Keratinocyte (primary cell): ENCODE results near the gene OR5M8. TPM values are rescaled to one million over a fixed set of nuclear protein-coding genes. Genes with fewer than 3 reads are reported as not detected.

ENCODE experiments used
- DNase-seq: peaks from one replicate; pipeline ENCODE4 v3.0.0-alpha.2; 2011; ENCODE audit warnings: low read depth, missing footprints, low spot score
- FAIRE-seq: peaks from 2 replicates; lab custom pipeline; 2011; peaks lifted over from hg19 to GRCh38; lab: Jason Lieb, UNC
- H2AFZ ChIP-seq: 2 replicates; pipeline ENCODE4 v1.6.0; 2012; ENCODE audit warnings: low read length, control low read depth, inconsistent platforms; ENCODE audit not compliant: control insufficient read depth
- H3K27ac ChIP-seq: 2 replicates; pipeline ENCODE4 v1.5.1; 2011; ENCODE audit warnings: low read length; ENCODE audit not compliant: control insufficient read depth, insufficient read depth
- H3K27me3 ChIP-seq: 3 replicates; pipeline ENCODE4 v1.6.0; 2011; ENCODE audit warnings: low read length; ENCODE audit not compliant: control insufficient read depth, insufficient read depth; ENCODE audit errors: extremely low read depth
- H3K36me3 ChIP-seq, 2 experiments: 2 replicates in 1 of 2; 3 replicates in 1 of 2; pipeline ENCODE4 v1.5.1; 2011; ENCODE audit warnings: low read length in 2 of 2, mild to moderate bottlenecking in 1 of 2; ENCODE audit not compliant: control insufficient read depth in 2 of 2, insufficient read depth in 2 of 2; ENCODE audit errors: extremely low read depth in 1 of 2
- H3K4me1 ChIP-seq: 3 replicates; pipeline ENCODE4 v1.5.1; 2011; ENCODE audit warnings: low read length; ENCODE audit not compliant: control insufficient read depth, insufficient read depth; ENCODE audit errors: extremely low read depth
- H3K4me2 ChIP-seq: 3 replicates; pipeline ENCODE4 v1.6.0; 2011; ENCODE audit warnings: low read depth, low read length; ENCODE audit not compliant: control insufficient read depth, insufficient read depth; ENCODE audit errors: extremely low read depth
- H3K4me3 ChIP-seq, 3 experiments: fragments of 200-600 bp in 1 of 3; sonication (generic) in 1 of 3; 2 replicates in 2 of 3; 3 replicates in 1 of 3; pipeline ENCODE4 v1.5.1; 2011 to 2016; ENCODE audit warnings: low read length in 3 of 3, mild to moderate bottlenecking in 3 of 3, control low read depth in 2 of 3, inconsistent platforms in 1 of 3, low read depth in 1 of 3, mixed read lengths in 1 of 3, mixed run types in 1 of 3, moderate library complexity in 1 of 3; ENCODE audit not compliant: control insufficient read depth in 2 of 3, insufficient read depth in 2 of 3; ENCODE audit errors: extremely low read depth in 1 of 3
- H3K79me2 ChIP-seq: 2 replicates; pipeline ENCODE4 v1.6.0; 2012; ENCODE audit warnings: low read length; ENCODE audit not compliant: control insufficient read depth, insufficient read depth
- H3K9ac ChIP-seq: 3 replicates; pipeline ENCODE4 v1.6.0; 2011; ENCODE audit warnings: low read length; ENCODE audit not compliant: control insufficient read depth, insufficient read depth; ENCODE audit errors: extremely low read depth
- H3K9me1 ChIP-seq: 3 replicates; pipeline ENCODE4 v1.6.0; 2011; ENCODE audit warnings: low read length; ENCODE audit not compliant: control insufficient read depth, insufficient read depth; ENCODE audit errors: extremely low read depth
- H3K9me3 ChIP-seq: 2 replicates; pipeline ENCODE4 v1.5.1; 2012; ENCODE audit warnings: low read depth, low read length; ENCODE audit not compliant: control insufficient read depth
- H4K20me1 ChIP-seq: 3 replicates; pipeline ENCODE4 v1.6.0; 2011; ENCODE audit warnings: low read length; ENCODE audit not compliant: control insufficient read depth, insufficient read depth; ENCODE audit errors: extremely low read depth
- EZH2 ChIP-seq: IDR thresholded peaks from one replicate; pipeline ENCODE4 v1.6.1; 2012; ENCODE audit warnings: inconsistent platforms, mild to moderate bottlenecking, low read length, moderate library complexity
- dilution Hi-C: fragments of 300-500 bp; cut with MboI; formaldehyde crosslinking; loops from one replicate; pipeline ENCODE4 v1.7.0; 2020; ENCODE audit warnings: low sequenced_read_pairs; ENCODE audit not compliant: extremely low pct_ligation_motif_present
- polyA plus RNA-seq, 5 experiments: library from polyadenylated mRNA; depleted of rRNA in 3 of 5; stranded (reverse) in 3 of 5; stranded (forward) in 1 of 5; unstranded in 1 of 5; fragments of >200 nt; gene quantifications; 1 replicate in 1 of 5; 2 replicates in 3 of 5; 3 replicates in 1 of 5; pipeline versions ENCODE4 v1.2.1 to v1.2.3, GENCODE V29; 2011 to 2012; ENCODE audit warnings: missing spikeins in 2 of 5, low read depth in 1 of 5, low replicate concordance in 1 of 5
- TF ChIP-seq, protein P1 (sequence below), 3 experiments: IDR thresholded peaks in 1 of 3; conservative IDR thresholded peaks in 1 of 3; optimal IDR thresholded peaks in 1 of 3; 2 replicates in 2 of 3; 3 replicates in 1 of 3; pipeline versions ENCODE3 to v1.5.1; 2011; ENCODE audit warnings: low read length in 3 of 3, mild to moderate bottlenecking in 3 of 3, moderate library complexity in 2 of 3, control low read depth in 1 of 3, inconsistent platforms in 1 of 3; ENCODE audit not compliant: insufficient read depth in 2 of 3; ENCODE audit errors: extremely low read depth in 1 of 3

Gene OR5M8
- polyA plus RNA-seq, 1 donor (not counting 4 experiments of a cell fraction or from before 2014, with no cell fraction given): not detected

DNA sequence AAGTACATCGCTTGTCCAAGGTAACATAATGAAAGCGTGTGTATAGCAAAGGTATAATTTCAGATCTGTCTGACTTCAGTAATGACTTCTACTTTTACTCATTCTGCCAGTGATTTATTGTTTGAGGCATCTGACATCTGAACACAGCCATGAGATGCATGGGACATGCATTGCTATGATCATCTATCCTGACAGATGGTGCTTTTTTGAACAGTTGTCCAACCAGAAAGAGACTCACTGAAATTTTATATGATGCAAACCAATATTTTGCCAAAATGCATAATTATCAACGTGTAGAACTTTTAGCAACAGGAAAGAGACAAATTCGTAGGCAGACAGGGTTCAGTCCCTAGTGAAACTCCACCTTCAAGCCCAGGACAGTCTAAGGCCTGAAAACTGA, 37.6 kb downstream of the OR5M8 start:
- Histone ChIP-seq H3K4me1 (no peaks in the 10 kb centered on the region), H3K9me1 (no peaks in the 10 kb centered on the region)

More for the DNA sequence above, 37.6 kb downstream of the OR5M8 start:
- Histone ChIP-seq H3K27me3 (no peaks in the 10 kb centered on the region), H2AFZ (no peak overlapping the region), H3K4me2 (no peak overlapping the region), H3K9me3 (no peaks in the 10 kb centered on the region), H3K36me3 (no peaks in the 10 kb centered on the region), H4K20me1 (no peaks in the 10 kb centered on the region), H3K79me2 (no peaks in the 10 kb centered on the region), H3K4me3 (no peak overlapping the region), H3K27ac (no peak overlapping the region), H3K9ac (no peak overlapping the region)
- no peak for FAIRE-seq
- dilution Hi-C loops: no loop called here
- no peak for DNase-seq
- TF ChIP-seq, protein P1, sequence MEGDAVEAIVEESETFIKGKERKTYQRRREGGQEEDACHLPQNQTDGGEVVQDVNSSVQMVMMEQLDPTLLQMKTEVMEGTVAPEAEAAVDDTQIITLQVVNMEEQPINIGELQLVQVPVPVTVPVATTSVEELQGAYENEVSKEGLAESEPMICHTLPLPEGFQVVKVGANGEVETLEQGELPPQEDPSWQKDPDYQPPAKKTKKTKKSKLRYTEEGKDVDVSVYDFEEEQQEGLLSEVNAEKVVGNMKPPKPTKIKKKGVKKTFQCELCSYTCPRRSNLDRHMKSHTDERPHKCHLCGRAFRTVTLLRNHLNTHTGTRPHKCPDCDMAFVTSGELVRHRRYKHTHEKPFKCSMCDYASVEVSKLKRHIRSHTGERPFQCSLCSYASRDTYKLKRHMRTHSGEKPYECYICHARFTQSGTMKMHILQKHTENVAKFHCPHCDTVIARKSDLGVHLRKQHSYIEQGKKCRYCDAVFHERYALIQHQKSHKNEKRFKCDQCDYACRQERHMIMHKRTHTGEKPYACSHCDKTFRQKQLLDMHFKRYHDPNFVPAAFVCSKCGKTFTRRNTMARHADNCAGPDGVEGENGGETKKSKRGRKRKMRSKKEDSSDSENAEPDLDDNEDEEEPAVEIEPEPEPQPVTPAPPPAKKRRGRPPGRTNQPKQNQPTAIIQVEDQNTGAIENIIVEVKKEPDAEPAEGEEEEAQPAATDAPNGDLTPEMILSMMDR (optimal IDR thresholded peaks at IDR 0.05 in 1 of 3, IDR thresholded peaks at IDR 0.05 in 1 of 3, conservative IDR thresholded peaks at IDR 0.05 in 1 of 3; ENCODE audit: extremely low read depth in 1 of 3, insufficient read depth in 2 of 3, low read length in 3 of 3): no peak
- no peak for TF ChIP-seq EZH2

Other genes with a start within 250 kb of the OR5M8 start
- gene OR5T3, start 239.1 kb downstream of the OR5M8 start, polyA plus RNA-seq: not detected in 3 replicates
- not detected in 3 replicates for gene OR5T1, start 217.2 kb downstream of the OR5M8 start, polyA plus RNA-seq
- not detected in 3 replicates for gene OR8H1, start 199.1 kb downstream of the OR5M8 start, polyA plus RNA-seq
- gene OR8K3, start 176.2 kb downstream of the OR5M8 start, polyA plus RNA-seq: not detected in 3 replicates
- gene OR8K1, start 145.3 kb downstream of the OR5M8 start, polyA plus RNA-seq: not detected in 3 replicates
- not detected in 3 replicates for gene OR8J1, start 137.1 kb downstream of the OR5M8 start, polyA plus RNA-seq
- not detected in 3 replicates for gene OR8U1, start 115.7 kb downstream of the OR5M8 start, polyA plus RNA-seq
- not detected in 3 replicates for gene OR5AL1, start 78.7 kb downstream of the OR5M8 start, polyA plus RNA-seq
- gene OR5M3, start 18.0 kb downstream of the OR5M8 start, polyA plus RNA-seq: not detected in 3 replicates
- not detected in 3 replicates for gene OR5M11, start 51.9 kb upstream of the OR5M8 start, polyA plus RNA-seq
- gene OR5M10, start 86.4 kb upstream of the OR5M8 start, polyA plus RNA-seq: not detected in 3 replicates
- not detected in 3 replicates for gene OR5M1, start 123.5 kb upstream of the OR5M8 start, polyA plus RNA-seq
- not detected in 3 replicates for gene OR5AP2, start 151.1 kb upstream of the OR5M8 start, polyA plus RNA-seq
- gene OR5AR1, start 172.3 kb upstream of the OR5M8 start, polyA plus RNA-seq: not detected in 3 replicates
- not detected in 3 replicates for gene OR9G1, start 207.7 kb upstream of the OR5M8 start, polyA plus RNA-seq